Heart left ventricle (tissue), 16 donors: ENCODE data around the gene ABR. TPM values are rescaled to one million over a fixed set of nuclear protein-coding genes. Genes with fewer than 3 reads are reported as not detected.

Experiments
- ATAC-seq, 4 donors: fragments of 200-7000 bp; cut with Tn5 transposase; one replicate each; pipeline ENCODE4 v1.9.1; 2020 to 2022; ENCODE audit warnings: moderate library complexity in 4 of 4, mild to moderate bottlenecking in 3 of 4, moderate number of reproducible peaks in 1 of 4
- DNase-seq, 5 donors: peaks; one replicate each; pipeline ENCODE4 v3.0.0-alpha.2; 2020
- H3K27ac ChIP-seq, 12 donors: fragments of 200-600 bp; sonication (generic) in 4 of 12; one replicate each; pipeline versions ENCODE4 v1.5.0 to v1.8.0; 2016 to 2022; ENCODE audit warnings: mild to moderate bottlenecking in 2 of 12
- H3K27me3 ChIP-seq, 9 donors: fragments of 200-600 bp; sonication (generic) in 2 of 9; one replicate each; pipeline versions ENCODE4 v1.5.1 to v1.8.0; 2016 to 2022; ENCODE audit warnings: mild to moderate bottlenecking in 3 of 9
- H3K36me3 ChIP-seq, 9 donors: fragments of 200-600 bp; sonication (generic) in 2 of 9; one replicate each; pipeline versions ENCODE4 v1.5.0 to v1.8.0; 2018 to 2022; ENCODE audit warnings: mild to moderate bottlenecking in 2 of 9
- H3K4me1 ChIP-seq, 12 donors: fragments of 200-600 bp; sonication (generic) in 4 of 12; one replicate each; pipeline versions ENCODE4 v1.5.0 to v1.8.0; 2016 to 2022; ENCODE audit warnings: mild to moderate bottlenecking in 3 of 12
- H3K4me3 ChIP-seq, 12 donors: fragments of 200-600 bp; sonication (generic) in 4 of 12; one replicate each; pipeline versions ENCODE4 v1.5.0 to v1.8.0; 2017 to 2022; ENCODE audit warnings: mild to moderate bottlenecking in 9 of 12, moderate library complexity in 4 of 12
- H3K9me3 ChIP-seq, 12 donors: fragments of 200-600 bp; sonication (generic) in 4 of 12; one replicate each; pipeline versions ENCODE4 v1.5.0 to v1.8.0; 2016 to 2022; ENCODE audit warnings: mild to moderate bottlenecking in 1 of 12
- POLR2A ChIP-seq, 2 donors: fragments of 450-650 bp; IDR thresholded peaks; one replicate each; pipeline ENCODE4 v1.6.1; 2017; ENCODE audit warnings: antibody characterized with exemption in 2 of 2, mild to moderate bottlenecking in 2 of 2, moderate library complexity in 2 of 2
- WGBS, 4 donors: extraction: QIAGEN DNeasy Blood & Tissue Kit in 2 of 4; methylation state at CpG; one replicate each; pipeline versions ENCODE4 v1.1.5 to v1.1.7; 2013 to 2018; 5-methylcytosine and 5-hydroxymethylcytosine counted together
- intact Hi-C, 10 donors: fragments of 100-400 bp; cut with DNase I; formaldehyde crosslinking; loops; one replicate each; pipeline versions ENCODE4 v1.11.1 to v1.14.2; 2022
- polyA plus RNA-seq, 2 donors: library from polyadenylated mRNA; stranded (reverse); fragments of 200-250 nt; gene quantifications; one replicate each; pipeline ENCODE4 v1.2.3, GENCODE V29; 2013
- total RNA-seq, 9 donors: library from RNA; depleted of rRNA in 2 of 9; stranded (reverse); fragments of >200 nt in 2 of 9; fragmentation: NEBNext Ultra II Directional in 3 of 9; extraction: Animal tissue kit (Norgen Biotek cat#: 25700) in 3 of 9; gene quantifications; one replicate each; pipeline versions ENCODE4 v1.1.0 to v1.2.4, GENCODE V29; 2016 to 2023
- TF ChIP-seq, protein P1 (sequence below), 12 donors: fragments of 200-600 bp; sonication (generic) in 4 of 12; IDR thresholded peaks; one replicate each; pipeline versions ENCODE4 v1.5.0 to v1.8.0; 2018 to 2022; ENCODE audit warnings: antibody characterized with exemption in 12 of 12, mild to moderate bottlenecking in 5 of 12
- donor health status: ischemic (EF 13 %, LVEDD 7.1; RV severe dilation, severe dysfunction).
- donor health status: healthy with polysubstance abuse.
- donor health status: DM: no; HTN: yes; CAD: no.
- donor health status: DM: no; HTN: no; CAD: no.
- donor health status: ischemic (EF 25% LVEDD 6.9; RV normal size, moderate dysfunction).
- donor health status: ischemic (EF 25% LVEDD 5.7; RV mildly dilated, moderate dysfunction).
- donor health status: healthy.
- donor health status: DM: yes; HTN: yes; CAD: no.
- donor health status: ischemic (EF 35%, LVEDD 5.7; RV mildly dilated, moderate dysfunction).
- donor health status: nonischemic (EF 11% LVEDD 7.7; RV severe dilation, severe dysfunction).
- donor health status: DM: yes; HTN: yes; CAD: no.
- donor health status: PGD.
- donor health status: ischemic (EF 29% LVEDD 5.4; RV normal size, mild dysfunction).
- donor health status: nonischemic (EF 23%, LVEDD 6.1; RV moderate dilation, normal function).

The ABR gene
- total and polyA plus RNA-seq, 11 donors, result 64.5 to 171 (median 149) TPM

DNA sequence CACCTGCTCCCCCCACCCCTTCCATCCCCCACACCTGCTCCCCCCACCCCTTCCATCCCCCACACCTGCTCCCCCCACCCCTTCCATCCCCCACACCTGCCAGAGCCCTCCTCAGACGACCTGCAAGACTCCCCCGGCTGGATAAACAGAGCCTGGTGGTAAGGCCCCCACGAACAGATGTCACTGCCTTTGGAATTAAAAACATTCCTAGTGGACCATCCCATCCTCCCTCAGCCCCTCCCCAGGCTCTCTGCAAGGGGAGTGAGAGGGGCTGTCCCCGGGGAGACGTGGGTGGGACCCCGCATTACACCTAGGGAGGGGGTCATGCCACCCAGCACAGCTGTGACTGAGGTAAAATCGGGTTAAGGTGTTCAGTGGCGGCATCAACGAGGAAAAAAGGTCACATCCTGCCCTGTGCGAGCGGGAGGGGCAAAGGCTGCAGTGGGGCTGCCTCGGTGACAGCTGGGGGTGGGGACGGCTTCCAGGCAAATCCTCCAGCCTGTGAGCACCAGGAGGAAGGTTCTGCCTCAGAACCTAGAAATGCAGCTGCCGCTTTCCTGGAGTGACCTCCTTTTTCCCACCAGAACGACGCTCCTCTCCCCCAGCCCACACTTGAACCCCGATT, 144.1 kb downstream of the ABR start:
- H3K27ac ChIP-seq, result peak overlapping the region in 5 of 12 donors; percentile 18 to 48 (median 27)
- WGBS, 4 donors, result 34 to 46% (median 40%) methylated on average over 14 to 17 of the region's 17 CpGs

DNA sequence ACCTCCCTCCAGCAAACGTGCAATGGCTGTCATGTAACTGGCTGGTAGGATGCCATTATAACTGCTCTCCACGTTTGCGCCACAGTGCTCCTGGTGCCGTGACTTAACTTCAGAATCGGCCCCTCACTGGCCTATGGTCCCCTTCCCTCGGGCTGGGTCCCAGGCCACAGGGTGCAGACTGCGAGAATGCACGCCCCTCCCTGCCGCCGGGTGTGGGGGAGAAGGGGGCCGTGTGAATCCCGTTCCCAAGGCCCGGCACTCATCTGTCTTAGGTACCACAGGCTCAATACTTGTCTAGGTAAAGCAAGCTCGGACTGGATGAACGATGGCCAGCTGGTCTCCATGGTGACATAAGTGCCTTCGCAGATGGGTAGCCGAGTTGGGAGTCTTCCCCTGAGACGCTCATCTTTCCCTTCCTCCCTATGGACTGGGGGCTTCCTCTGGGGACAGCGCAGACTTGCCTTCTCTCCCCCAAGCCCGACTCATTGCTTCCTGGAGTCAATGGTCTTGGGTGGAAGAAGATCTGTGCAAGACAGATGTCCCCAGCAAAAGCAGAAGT, 145.1 kb downstream of the ABR start:
- Histone ChIP-seq H3K27me3 (no peaks in the 10 kb centered on the region), H3K4me1 (peaks cover 6 to 71% (median 40%) of the 10 kb centered on the region in 12 donors), H3K9me3 (no peaks in the 10 kb centered on the region), H3K27ac (no peak overlapping the region), H3K4me3 (no peak overlapping the region), H3K36me3 (peaks cover 0 to 39% (median 12%) of the 10 kb centered on the region in 9 donors)
- no peak for DNase-seq
- TF ChIP-seq, protein P1, sequence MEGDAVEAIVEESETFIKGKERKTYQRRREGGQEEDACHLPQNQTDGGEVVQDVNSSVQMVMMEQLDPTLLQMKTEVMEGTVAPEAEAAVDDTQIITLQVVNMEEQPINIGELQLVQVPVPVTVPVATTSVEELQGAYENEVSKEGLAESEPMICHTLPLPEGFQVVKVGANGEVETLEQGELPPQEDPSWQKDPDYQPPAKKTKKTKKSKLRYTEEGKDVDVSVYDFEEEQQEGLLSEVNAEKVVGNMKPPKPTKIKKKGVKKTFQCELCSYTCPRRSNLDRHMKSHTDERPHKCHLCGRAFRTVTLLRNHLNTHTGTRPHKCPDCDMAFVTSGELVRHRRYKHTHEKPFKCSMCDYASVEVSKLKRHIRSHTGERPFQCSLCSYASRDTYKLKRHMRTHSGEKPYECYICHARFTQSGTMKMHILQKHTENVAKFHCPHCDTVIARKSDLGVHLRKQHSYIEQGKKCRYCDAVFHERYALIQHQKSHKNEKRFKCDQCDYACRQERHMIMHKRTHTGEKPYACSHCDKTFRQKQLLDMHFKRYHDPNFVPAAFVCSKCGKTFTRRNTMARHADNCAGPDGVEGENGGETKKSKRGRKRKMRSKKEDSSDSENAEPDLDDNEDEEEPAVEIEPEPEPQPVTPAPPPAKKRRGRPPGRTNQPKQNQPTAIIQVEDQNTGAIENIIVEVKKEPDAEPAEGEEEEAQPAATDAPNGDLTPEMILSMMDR (IDR thresholded peaks at IDR 0.05), result no peak
- TF ChIP-seq POLR2A (IDR thresholded peaks at IDR 0.05), result no peak
- intact Hi-C loops, result no loop called here
- 82 to 95% (median 87%) methylated on average over 9 to 20 of the region's 20 CpGs for WGBS, 4 donors
- ATAC-seq, result no peak

More for the DNA sequence above, 144.1 kb downstream of the ABR start:
- TF ChIP-seq POLR2A (IDR thresholded peaks at IDR 0.05), result no peak
- TF ChIP-seq, protein P1 (IDR thresholded peaks at IDR 0.05), result no peak
- peaks cover 5 to 71% (median 40%) of the 10 kb centered on the region in 12 donors for H3K4me1 ChIP-seq
- DNase-seq, result no peak
- H3K27me3 ChIP-seq, result no peaks in the 10 kb centered on the region
- intact Hi-C loops, result no loop called here
- ATAC-seq, result no peak
- H3K9me3 ChIP-seq, result no peaks in the 10 kb centered on the region
- no peak overlapping the region for H3K4me3 ChIP-seq
- peaks cover 0 to 32% (median 12%) of the 10 kb centered on the region in 9 donors for H3K36me3 ChIP-seq

DNA sequence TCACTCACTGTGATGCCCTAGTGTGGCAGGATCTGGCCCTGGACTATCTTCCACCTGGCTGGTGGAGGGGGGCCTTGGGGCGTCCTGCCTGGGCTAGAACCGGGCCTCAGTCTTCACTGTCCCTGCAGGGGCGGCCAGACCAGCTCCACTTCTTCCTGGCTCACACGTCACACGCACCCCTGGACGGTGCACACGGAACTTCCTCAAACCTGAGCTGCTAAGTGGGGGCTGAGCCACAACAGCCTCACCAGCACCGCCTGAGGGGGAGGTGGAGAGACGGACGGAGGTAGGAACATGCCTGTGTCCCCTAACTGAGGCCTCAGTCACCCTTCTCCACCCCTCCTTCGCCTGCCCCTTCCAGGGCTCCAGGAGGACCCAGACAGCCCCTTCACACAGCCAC, 146.3 kb downstream of the ABR start:
- peaks cover 6 to 68% (median 40%) of the 10 kb centered on the region in 12 donors for H3K4me1 ChIP-seq

DNA sequence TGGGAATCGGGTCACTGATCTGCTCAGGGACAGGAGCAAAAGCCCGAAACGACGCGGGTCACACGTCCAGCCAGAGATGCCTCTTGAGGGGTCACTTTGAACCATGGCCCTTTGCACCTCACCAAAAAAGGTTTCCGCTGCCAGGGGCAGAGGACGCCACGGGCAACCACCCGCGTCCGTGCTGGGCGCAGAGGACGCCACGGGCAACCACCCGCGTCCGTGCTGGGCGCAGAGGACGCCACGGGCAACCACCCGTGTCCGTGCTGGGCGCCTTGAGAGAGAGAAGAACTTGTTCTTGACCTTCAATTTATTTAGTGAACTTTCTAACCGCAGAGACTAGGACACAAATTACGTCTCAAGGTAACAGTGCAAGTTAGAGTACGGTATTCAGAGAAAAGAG, 147.4 kb downstream of the ABR start:
- Histone ChIP-seq H3K4me3 (no peak overlapping the region), H3K27ac (peak overlapping the region in 4 of 12 donors; percentile 13 to 69 (median 62)), H3K36me3 (peaks cover 0 to 33% (median 12%) of the 10 kb centered on the region in 9 donors), H3K4me1 (peaks cover 6 to 72% (median 42%) of the 10 kb centered on the region in 12 donors), H3K27me3 (no peaks in the 10 kb centered on the region), H3K9me3 (no peaks in the 10 kb centered on the region)
- 75 to 86% (median 82%) methylated on average over 27 of the region's 27 CpGs for whole genome bisulfite sequencing, 4 donors
- intact Hi-C loops, result no loop called here
- DNase-seq (no peak), ATAC-seq (no peak)
- TF ChIP-seq, protein P1 (IDR thresholded peaks at IDR 0.05), result no peak
- TF ChIP-seq POLR2A (IDR thresholded peaks at IDR 0.05), result no peak

More for the DNA sequence above, 146.3 kb downstream of the ABR start:
- Histone ChIP-seq H3K9me3 (no peaks in the 10 kb centered on the region), H3K4me3 (no peak overlapping the region), H3K27ac (no peak overlapping the region), H3K36me3 (peaks cover 0 to 35% (median 12%) of the 10 kb centered on the region in 9 donors), H3K27me3 (no peaks in the 10 kb centered on the region)
- DNase-seq (no peak), ATAC-seq (no peak)
- TF ChIP-seq, protein P1 (IDR thresholded peaks at IDR 0.05), result no peak
- TF ChIP-seq POLR2A (IDR thresholded peaks at IDR 0.05), result no peak
- WGBS, 4 donors, result 78 to 87% (median 81%) methylated on average over 10 to 11 of the region's 11 CpGs
- intact Hi-C loops, result no loop called here
